GM12864 (cell line): ENCODE results near the gene GUCA1C.

Source experiments
- DNase-seq: peaks from one replicate; pipeline ENCODE4 v3.0.0-alpha.2; 2011; ENCODE audit warnings: low read depth
- H3K4me3 ChIP-seq: 2 replicates; pipeline ENCODE4 v1.5.1; 2011; ENCODE audit warnings: mild to moderate bottlenecking, low read depth, low read length, control low read depth
- CTCF ChIP-seq: IDR thresholded peaks from 2 replicates; pipeline ENCODE4 v1.5.1; 2011; ENCODE audit warnings: low read depth, mild to moderate bottlenecking, moderate library complexity, low read length, control low read depth, inconsistent platforms; ENCODE audit errors: missing control alignments

The GUCA1C gene

GRCh38 chr3:108970561-108970960, 16.9 kb upstream of the GUCA1C start:
- no peak for DNase-seq
- no peak overlapping the region for H3K4me3 ChIP-seq
- no peak for TF ChIP-seq CTCF

GRCh38 chr3:108966773-108967172, 13.1 kb upstream of the GUCA1C start:
- H3K4me3 ChIP-seq = no peak overlapping the region
- TF ChIP-seq CTCF = no peak
- DNase-seq = no peak

GRCh38 chr3:108959017-108959416, 5.3 kb upstream of the GUCA1C start:
- H3K4me3 ChIP-seq = no peak overlapping the region
- TF ChIP-seq CTCF = no peak
- DNase-seq = no peak

GRCh38 chr3:108953210-108953609, 469 bp downstream of the GUCA1C start:
- H3K4me3 ChIP-seq = no peak overlapping the region
- TF ChIP-seq CTCF = no peak
- no peak for DNase-seq

- TF ChIP-seq CTCF = no peak
- no peak for DNase-seq
- H3K4me3 ChIP-seq = no peak overlapping the region
These were observed 1.7 kb downstream of the GUCA1C start for GRCh38 chr3:108951820-108952501.

- DNase-seq = no peak
- no peak for TF ChIP-seq CTCF
- H3K4me3 ChIP-seq = no peak overlapping the region
These were observed 5.8 kb downstream of the GUCA1C start for GRCh38 chr3:108947855-108948254.

GRCh38 chr3:108946292-108947285, 7.1 kb downstream of the GUCA1C start:
- H3K4me3 ChIP-seq = no peak overlapping the region
- no peak for DNase-seq
- TF ChIP-seq CTCF = no peak
